ENCODE measurements around the gene EGFL7.

DNA sequence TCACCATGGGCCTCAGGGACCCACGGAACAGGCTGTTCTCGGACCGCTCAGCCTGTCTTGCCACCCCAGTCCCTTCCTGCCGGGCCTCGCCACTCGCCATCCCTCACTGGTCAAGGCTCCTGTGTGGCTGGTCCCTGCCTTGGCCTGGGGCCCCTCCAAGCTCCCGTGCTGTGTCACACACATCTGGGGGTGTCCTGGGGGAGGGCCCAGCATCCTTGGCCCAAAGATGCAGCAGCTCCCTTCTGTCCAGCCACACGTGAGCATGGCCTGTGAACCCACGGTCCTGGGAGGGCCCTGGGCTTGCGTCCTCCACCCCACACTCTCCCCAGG lies 425 bp upstream of the EGFL7 start:
- TF ChIP-seq ZNF133 (tag by site-specific recombination; IDR thresholded peaks at IDR 0.05) (no peak), RBAK (tag by site-specific recombination; IDR thresholded peaks at IDR 0.05) (no peak), ZNF785 (tag by site-specific recombination; IDR thresholded peaks at IDR 0.05) (no peak)
- TF ChIP-seq, protein P1, sequence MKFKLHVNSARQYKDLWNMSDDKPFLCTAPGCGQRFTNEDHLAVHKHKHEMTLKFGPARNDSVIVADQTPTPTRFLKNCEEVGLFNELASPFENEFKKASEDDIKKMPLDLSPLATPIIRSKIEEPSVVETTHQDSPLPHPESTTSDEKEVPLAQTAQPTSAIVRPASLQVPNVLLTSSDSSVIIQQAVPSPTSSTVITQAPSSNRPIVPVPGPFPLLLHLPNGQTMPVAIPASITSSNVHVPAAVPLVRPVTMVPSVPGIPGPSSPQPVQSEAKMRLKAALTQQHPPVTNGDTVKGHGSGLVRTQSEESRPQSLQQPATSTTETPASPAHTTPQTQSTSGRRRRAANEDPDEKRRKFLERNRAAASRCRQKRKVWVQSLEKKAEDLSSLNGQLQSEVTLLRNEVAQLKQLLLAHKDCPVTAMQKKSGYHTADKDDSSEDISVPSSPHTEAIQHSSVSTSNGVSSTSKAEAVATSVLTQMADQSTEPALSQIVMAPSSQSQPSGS (tag by site-specific recombination; IDR thresholded peaks at IDR 0.05; ENCODE audit: low read depth), result no peak

Measured in HEK293 (cell line).